ENCODE results near the gene SPHK2.
"Not testable (repeated sequence)": the region's sequence is repeated elsewhere in the genome, so short reads cannot be mapped to it uniquely, and the experiment has no call there.

Gene SPHK2

DNA sequence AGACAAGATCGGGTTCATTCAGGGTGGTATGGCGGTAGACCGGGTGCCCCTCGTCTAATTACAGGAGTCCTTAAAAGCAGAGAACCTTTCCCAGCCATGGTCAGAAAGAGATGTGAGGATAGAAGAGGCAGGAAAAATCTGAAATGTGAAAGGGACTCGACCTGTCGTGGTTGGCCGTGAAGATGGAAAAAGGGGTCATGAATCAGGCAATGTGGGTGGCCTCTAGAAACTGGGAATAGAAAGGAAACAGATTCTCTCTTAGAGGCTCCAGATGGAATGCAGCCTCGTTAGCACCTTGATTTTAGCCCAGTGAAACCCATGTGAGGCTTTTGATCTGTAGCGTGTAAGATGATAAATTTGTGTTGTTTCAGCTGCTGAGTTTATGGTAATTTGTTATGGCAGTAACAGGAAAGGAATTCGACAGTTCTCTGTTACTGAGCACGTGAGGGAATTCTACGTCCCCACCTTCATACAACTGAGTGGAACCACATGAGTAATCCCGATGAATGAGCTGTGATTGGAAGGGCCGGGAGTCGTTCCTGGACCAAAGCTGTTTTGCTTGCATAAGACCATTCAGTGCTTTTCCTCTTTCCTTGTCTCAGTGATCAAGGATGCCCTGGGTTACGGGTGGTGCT, 37.7 kb downstream of the SPHK2 start:
- DNase-seq = peak in 3 of 58 donors; percentile 16 to 32 (median 27)

DNA sequence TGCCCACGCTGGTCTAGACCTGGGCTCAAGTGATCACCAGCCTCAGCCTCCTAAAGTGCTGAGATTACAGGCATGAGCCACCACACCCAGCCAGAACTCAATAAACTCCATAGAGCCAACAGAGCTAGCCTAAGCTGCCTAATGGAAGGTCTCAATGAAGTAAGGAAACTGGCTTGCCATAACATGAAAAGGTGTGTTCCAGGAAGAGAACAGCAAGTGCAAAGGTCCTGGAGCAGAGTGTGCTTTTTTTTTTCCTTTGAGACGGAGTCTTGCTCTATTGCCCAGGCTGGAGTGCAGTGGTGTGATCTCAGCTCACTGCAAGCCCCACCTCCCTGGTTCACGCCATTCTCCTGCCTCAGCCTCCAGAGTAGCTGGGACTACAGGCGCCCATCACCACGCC, 38.5 kb downstream of the SPHK2 start:
- not testable (repeated sequence) for DNase-seq

DNA sequence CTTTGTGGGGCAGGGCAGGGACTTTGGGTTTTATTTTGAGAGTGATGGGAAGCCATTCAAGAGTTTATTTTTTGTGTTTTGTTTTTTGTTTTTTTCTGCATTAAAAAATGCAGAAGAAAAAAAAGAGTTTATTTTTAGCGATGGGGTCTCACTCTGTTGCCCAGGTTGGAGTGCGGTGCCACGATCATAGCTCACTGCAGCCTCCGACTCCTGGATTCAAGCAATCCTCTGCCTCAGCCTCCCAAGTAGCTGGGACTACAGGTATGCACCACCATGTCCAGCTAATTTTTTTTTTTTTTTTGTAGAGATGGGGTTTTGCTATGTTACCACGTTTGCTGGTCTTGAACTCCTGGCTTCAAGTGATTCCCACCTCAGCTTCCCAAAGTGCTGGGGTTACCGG, 39.2 kb downstream of the SPHK2 start:
- no peak for DNase-seq

DNA sequence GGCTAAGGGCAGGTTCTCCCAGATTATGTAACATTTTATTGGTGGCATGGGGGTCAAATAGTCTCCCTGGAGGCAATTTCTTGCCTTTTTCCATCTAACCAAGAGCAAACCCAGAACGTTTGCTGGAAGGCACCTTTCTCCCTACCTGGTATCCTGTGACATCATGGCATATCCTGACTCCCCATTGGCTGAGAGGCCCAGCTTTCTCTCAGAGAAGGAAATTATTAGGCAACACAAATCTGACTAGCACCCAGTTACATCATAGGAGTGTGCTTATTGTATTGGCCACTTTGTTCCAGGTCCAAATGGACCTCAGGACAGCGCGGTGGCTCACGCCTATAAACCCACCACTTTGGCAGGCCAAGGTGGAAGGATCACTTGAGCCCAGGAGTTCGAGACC, 40.5 kb downstream of the SPHK2 start:
- DNase-seq = peak in 14 of 58 donors; percentile 3 to 59 (median 18)

DNA sequence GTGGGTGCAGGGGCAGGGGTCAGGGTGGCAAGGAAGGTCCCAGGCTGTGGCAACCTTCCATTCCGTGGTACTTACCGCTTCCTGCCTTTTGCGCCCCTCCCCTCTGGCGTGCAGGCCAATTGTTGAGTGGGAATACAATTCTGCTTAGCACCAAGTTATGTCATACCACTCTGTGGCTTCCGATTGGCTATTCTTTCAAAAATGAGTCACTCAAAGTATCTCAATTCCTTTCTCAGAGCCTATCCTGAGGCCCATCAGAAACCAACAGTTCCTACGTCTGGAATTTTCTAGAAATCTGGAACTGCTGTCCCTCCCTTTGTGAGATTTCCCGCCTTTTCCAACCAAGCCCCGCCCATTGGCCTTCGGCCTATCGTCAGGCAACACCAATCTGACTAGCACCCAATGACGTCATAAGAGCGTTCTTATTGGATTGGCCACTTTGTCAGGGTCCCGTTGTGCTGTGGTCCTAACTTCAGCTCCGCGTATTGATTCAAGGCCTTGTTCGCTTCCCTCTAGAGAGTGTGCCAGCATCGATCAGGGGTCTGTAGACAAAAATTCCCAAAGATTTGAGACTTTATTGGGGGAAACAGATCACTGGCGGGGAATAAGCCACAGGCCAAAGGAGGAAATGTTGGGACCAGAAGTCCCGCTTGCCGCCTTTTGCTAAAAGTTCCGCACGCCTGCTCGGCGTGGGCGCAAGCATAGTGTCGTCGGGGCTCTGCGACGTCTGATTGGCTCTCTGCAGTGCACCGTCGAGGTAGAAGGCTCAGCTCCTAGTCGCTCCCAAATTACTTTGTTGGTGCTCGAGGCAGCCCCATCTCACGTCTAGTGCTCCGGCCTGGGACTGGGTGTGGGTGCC, 41.8 kb downstream of the SPHK2 start:
- DNase-seq = peak in 55 of 58 donors; percentile 8 to 88 (median 60)

DNA sequence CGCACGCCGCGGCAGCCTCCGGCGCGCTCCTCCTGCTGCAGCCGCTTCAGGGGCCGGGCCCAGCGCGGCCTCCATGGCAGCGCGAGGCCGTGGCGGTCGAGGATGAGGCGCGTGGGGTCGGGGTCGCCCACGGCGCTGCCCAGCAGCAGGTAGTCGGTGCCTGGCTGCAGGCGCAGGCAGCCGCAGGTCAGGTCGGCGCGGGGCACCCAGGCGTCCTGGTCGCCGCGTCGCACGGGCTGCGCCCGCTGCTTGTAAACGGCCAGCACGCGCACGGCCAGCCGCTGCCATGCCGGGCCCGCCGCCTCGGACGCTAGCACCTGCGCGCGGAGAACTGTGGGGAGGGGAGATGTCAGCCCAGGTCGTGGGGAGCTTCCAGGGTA, 42.4 kb downstream of the SPHK2 start:
- no peak for DNase-seq

DNA sequence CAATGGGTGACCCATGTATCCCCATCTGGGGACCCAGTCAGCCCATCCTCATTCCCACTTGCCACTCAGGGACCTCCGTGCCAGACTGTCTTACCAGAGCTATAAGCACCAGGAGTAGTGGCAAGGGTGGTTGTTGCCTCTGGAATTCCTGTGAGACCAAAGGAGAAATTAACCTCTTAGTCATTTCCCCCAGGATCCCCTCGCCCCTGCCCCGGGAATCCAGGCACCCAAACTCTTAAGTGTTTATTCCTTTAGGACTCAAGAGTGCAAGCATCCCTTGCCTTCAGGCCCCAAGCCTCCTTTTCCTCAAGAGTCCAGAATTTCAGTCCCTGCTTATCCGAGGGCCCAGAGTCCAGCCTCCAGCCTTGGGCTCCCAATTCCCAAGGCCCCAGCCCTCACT, 44.4 kb downstream of the SPHK2 start:
- DNase-seq = no peak

DNA sequence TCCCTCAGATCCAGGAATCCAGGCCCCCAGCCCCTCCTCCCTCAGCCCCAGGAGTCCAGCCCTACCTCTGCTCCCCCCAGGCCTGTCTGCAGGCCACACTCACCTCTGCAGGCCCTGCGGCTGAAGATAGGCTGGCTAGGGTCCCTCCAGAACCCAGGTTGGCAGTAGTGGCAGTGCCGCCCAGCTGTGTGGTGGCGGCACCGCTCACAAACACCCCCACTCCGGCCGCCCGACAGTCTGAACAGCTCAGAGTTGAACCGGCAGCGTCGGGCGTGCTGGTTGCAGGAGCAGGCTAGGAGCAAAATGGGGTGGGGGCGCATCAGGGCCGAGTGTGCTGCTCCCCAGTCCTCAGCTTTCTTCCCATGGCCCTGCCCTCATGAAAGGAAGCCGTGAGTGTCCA, 45.2 kb downstream of the SPHK2 start:
- no peak for DNase-seq

DNA sequence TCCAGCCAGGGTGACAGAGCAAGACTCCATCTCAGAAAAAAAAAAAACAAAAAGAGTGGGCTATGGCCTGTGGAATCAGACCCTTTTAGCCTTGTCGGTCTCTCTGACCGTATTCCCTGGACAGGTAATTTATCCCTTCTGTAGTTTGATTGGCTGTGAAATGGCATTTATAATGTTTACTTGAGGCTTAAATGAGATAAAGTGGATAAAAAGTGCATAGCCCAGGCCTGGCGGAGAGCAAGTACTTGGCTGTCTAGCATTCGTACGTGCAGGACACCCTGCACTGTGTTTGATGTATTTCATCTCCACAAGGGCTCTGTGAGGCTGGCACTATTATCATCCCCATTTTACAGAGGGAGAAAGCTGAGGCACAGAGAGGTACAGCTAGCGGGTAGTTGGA, 46.5 kb downstream of the SPHK2 start:
- no peak for DNase-seq

DNA sequence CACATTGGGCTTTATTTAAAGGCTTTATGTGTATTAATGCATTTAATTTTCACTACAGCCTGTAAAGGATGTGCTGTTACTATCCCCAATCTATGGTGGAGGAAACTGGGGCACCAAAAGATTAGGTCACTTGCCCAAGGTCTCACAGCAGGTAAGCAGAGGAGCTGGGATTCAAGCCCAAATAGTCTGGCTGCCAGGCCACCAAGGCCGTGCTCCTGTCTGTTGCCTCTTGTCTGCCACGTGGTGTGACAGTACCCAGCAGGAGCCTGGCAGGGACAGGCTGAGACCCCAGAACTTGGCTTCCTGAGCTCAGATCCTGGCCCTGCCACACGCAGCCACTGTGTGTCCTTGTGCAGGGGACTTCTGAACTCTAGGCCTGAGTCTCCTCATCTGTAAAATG, 49.0 kb downstream of the SPHK2 start:
- no peak for DNase-seq

DNA sequence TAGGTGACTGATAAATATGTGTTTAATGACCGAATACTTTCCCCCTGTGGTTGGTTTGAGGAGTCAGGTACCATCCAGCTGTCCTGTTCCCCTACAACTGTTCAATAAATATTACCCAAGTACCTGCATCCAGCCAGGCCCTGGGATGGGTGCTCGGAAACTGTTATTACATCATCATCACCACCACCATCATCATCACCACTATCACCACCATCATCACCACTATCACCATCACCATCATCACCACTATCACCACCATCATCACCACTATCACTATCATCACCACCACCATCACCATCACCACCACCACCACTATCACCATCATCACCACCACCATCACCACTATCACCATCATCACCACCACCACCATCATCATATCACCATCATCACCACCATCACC, 49.5 kb downstream of the SPHK2 start:
- no peak for DNase-seq

DNA sequence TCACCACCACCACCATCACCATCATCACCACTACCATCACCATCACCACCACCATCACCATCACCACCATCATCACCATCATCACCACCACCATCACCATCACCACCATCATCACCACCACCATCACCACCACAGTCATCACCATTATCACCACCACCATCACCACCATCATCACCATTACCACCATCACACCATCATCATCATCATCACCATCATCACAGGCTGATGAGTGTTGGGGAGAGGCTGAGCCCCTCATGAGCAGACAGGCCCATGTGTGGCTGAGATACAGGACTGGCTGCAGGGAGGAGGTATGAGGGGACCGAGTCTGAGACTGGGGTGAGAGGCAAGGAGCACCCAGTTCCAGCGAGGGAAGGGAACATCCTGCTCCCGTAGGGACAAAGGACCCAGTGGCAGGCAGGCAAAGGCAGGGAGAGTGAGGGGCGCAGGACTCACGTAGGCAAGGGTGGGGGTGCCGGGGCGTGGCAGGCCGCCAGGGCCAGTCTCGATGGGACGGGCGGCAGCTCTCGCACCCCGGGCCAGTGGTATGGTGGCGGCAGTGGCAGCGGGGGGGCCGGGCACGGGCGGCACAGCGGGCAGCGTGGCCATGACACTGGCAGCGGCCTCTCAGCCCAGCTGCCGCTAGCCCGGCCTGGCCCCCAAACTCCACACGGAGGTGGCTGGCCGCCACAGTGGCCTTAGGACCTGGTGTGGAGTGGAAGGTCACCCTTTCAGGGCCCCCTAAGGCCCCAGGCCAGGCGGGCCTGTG, 50.8 kb downstream of the SPHK2 start:
- no peak for DNase-seq

DNA sequence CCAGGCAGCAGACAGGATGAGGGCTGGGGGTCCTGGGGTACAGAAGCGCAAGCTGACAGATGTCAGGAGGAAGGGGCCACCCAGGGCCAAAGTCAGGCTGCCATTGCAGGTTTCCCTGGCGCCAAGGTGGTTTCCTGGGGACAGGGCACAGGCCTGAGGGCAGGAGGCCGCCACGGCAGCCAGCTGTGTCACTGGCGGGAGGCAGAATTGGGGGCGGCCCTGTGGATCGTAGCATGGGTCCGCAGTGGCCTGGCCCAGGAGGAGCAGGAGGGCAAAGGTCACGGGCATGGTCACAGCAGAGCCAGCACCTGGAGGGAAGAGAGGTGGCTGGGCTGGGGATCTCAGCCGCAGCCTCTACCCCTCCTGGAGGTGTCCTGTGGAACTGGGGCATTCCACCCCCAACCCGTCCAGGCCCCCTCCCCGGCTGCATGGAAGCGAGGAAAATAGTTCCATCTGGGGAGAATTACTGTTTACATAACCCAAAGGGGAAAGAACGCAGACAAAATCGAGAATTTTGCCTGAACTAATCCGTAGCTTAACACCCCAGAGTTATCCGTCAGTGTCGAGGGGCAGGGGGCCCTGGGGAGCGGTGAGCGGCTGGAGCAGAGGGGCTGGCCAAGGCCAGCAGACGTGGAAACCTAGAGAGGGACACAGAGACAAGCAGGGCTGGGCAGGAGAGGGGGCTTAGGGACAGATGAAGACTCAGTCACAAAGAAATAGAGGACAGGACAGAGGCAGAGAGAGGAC, 51.6 kb downstream of the SPHK2 start:
- DNase-seq = no peak

DNA sequence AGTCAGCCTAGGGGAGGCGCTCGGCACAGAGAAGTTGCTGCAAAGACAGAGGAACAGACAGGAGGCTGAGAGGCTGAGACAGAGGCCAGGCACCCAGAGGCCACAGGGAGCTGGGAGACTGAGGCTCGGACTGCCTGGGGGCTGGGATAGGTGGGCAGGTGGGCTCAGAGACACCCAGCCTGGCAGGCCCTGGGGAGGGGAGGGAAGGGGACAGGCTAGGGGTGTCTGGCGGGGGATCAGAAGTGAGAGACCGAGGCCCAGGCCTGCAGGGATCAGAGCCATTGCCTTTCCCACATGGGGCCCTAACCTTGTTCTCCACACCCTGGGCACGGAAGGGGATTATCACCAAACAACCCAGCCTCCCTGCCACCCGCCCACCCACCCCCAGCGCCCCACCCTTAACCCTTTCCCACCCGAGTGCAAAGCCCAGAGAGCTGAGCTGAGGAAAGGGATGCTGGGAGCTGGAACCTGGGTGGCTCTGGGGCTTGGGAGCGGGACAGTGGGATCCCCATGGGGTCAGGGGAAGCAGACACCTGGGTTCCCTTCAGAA, 52.2 kb downstream of the SPHK2 start:
- no peak for DNase-seq

DNA sequence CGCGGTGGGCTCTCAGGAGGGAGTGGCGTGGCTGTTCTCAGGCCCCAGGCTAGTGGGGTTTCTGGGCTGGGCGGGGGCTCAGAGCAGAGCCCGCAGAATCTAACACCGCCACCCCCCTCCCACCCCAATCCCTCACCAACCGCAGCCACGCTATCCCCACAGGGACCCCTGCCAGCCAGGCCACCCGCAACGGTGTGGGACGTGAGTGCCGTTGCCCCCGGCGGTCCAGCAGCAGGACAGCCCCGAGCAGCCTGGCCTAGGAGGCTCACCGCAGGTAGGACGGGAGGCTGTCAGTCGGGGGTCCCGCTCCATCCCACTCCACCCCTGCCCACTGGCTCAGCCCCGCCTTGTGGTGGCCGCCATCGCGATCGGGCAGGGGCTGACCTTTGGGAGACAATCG, 53.7 kb downstream of the SPHK2 start, which contains the start of gene NTN5:
Gene NTN5 (minus strand): TSS at position 24 of the 400 bp plus-strand sequence. CDS start 2,031 bp downstream, outside the sequence.
- DNase-seq = no peak

DNA sequence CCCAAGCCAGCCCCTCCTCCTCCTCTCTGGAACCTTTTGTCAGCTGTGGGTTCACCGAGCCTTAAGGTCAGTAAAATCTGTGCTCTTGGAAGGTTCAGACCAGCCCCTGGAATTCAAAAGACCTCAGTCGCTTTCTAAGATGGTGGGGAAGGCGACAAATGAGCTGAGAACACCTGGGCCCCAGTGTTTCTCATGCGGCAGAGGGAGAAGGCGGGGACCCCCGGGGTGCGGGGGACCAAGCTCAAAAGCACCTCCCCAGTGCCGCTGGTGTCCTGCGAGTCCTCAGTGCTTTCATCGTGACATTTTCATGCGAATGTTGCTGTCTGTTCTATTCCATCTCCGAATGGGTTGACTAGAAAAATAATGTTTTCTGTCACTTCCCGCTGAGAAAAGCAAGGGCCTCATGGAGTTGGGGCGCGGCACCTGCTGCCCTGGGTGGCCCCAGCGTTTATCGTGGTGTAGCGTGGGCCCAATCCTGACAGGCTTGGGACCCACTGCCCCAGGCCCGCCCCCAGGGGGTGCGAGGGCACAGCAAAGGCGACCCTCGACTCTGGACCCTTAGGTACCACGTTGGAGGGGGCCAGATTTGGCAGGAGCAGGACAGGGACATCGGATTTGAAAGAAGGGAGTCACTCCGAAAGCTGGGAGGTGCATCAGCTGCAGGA, 54.3 kb downstream of the SPHK2 start:
- DNase-seq = no peak

DNA sequence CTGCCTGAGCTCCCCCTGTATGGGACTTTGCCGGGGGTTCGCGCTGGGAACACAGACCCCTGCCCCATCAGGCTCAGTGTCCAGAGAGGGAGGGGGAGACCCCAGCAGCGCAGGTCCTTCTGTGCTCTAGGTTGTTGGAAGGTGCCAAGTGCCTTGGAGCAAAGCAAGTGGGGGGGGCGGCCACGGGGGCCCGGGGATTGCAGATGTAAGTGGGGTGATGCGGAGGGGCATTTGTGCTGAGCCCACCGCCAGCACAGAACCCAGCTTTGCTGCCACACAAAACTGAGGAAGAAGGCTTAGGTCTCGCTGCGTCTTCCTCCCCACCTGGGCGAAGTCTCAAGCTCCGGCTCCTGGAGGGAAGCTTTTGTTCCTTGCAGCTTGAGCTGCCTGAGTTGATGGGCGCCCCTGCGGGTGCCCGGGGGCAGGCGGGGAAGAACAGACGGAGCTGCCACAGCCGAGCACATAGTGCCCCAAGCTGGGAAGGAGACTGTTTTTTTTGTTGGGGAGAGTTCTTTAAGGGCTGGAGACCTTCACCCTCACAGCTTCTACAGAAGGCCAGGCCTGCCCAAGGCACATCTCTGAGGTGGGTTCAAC, 55.0 kb downstream of the SPHK2 start:
- DNase-seq = no peak

DNA sequence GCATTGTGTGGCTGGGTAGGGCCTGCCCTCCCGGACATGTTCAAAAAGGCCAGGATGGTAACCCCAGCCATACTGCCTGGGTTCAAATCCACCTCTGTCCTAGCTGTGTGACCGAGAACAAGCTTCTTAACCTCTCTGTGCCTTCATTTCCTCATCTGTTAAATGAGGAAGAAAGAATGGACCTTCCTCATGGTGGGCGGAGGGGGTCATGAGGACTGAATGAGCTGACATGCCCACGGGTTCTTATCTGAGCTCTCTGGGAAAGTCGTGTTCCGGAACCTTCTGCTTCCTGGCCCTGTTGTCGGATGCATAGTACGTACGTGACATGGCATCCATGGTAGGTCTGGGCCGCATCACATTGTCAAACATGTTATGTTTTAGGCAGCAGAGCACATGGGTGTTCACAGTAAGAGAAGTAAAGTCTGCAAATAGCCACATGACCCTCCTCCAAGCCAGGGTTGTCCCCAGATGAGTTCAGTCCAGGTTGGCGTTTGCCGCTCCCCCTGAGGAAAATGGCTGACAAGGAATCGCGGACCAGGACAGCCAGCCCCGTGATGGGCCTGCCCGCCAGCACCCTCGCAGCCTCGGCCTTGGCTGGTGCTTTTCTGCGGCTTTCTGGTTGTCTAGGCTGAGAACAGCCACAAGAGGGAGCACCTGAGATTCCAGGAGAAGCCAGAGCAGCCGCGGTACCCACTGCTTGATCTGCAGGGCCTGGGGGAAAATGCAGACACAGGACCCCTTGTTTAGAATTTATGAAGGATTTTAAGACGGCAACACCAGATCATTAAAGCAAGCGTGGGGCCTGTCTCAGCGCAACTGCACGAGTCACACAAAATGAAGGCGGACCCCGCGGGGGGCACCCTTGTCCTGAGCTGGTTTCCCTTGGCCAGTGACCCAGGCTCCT, 55.9 kb downstream of the SPHK2 start:
- DNase-seq = peak; percentile 19 to 90 (median 74)

DNA sequence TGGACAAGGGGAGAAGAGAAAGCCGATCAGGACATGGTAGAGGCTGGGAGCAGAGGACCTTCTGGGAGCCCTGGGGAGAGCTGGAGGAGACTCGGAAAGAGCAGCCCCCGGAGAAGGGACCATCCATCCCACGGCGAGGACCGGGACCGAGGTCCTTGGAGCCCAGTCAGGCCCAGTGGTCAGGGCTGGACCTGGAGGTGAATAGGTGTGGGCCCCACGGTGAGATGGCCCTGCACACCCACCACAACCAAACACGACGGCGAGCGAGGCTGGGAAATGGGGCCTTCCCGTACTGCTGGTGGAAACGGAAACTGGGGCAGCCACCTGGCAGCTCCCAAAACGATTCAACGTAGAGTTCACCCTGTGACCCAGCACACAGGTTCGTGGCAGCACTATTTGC, 57.2 kb downstream of the SPHK2 start:
- DNase-seq = no peak

Data from anterior cingulate cortex (tissue), 58 donors.